HCT116 (cell line): ENCODE measurements around the gene NEMP2.

ENCODE experiments used
- ATF3 ChIP-seq: IDR thresholded peaks from 2 replicates; pipeline ENCODE4 v1.6.1; 2012
- CEBPB ChIP-seq: IDR thresholded peaks from 2 replicates; pipeline ENCODE4 v1.6.1; 2012; ENCODE audit warnings: low read depth
- CTCF ChIP-seq, 3 experiments: fragments of 200-600 bp in 1 of 3; sonication (generic) in 1 of 3; IDR thresholded peaks in 2 of 3; conservative IDR thresholded peaks in 1 of 3; 2 replicates each; pipeline ENCODE4 v1.5.1; 2012 to 2017; ENCODE audit warnings: low read depth in 2 of 3, low read length in 2 of 3, antibody characterized with exemption in 1 of 3, borderline replicate concordance in 1 of 3, control low read depth in 1 of 3, mild to moderate bottlenecking in 1 of 3, mixed read lengths in 1 of 3, mixed run types in 1 of 3, moderate library complexity in 1 of 3; ENCODE audit not compliant: insufficient read depth in 1 of 3
- EGR1 ChIP-seq: IDR thresholded peaks from 2 replicates; pipeline ENCODE4 v1.6.1; 2012; ENCODE audit warnings: low read depth
- EZH2 ChIP-seq: fragments of 200-600 bp; sonication (generic); IDR thresholded peaks from 2 replicates; pipeline ENCODE4 v1.6.1; 2017; ENCODE audit warnings: antibody characterized with exemption, mixed run types
- JUND ChIP-seq: IDR thresholded peaks from 2 replicates; pipeline ENCODE4 v1.6.1; 2012
- POLR2A ChIP-seq: IDR thresholded peaks from 2 replicates; pipeline ENCODE4 v1.7.0; 2011; ENCODE audit warnings: borderline replicate concordance; ENCODE audit not compliant: insufficient read depth, insufficient read length; ENCODE audit errors: extremely low read depth
- POLR2AphosphoS5 ChIP-seq: IDR thresholded peaks from 2 replicates; pipeline ENCODE4 v1.6.1; 2011; ENCODE audit warnings: mild to moderate bottlenecking, low read depth, low read length, moderate library complexity
- RAD21 ChIP-seq: IDR thresholded peaks from 2 replicates; pipeline ENCODE4 v1.6.1; 2012; ENCODE audit warnings: low read depth, mild to moderate bottlenecking
- SP1 ChIP-seq: IDR thresholded peaks from 2 replicates; pipeline ENCODE4 v1.6.1; 2012; ENCODE audit warnings: low read depth
- ZNF274 ChIP-seq: fragments of 200-500 bp; sonication (Bioruptor generic); IDR thresholded peaks from 2 replicates; pipeline ENCODE4 v1.6.1; 2014; ENCODE audit warnings: mild to moderate bottlenecking, low read depth, low read length, inconsistent platforms
- TF ChIP-seq, protein P1 (sequence below): IDR thresholded peaks from 2 replicates; pipeline ENCODE4 v1.6.1; 2011; ENCODE audit warnings: mild to moderate bottlenecking, low read length, moderate library complexity; ENCODE audit not compliant: insufficient replicate concordance; ENCODE audit errors: extremely low read depth
- TF ChIP-seq, protein P2 (sequence below): IDR thresholded peaks from 2 replicates; pipeline ENCODE4 v1.6.1; 2012; ENCODE audit warnings: low read depth

DNA sequence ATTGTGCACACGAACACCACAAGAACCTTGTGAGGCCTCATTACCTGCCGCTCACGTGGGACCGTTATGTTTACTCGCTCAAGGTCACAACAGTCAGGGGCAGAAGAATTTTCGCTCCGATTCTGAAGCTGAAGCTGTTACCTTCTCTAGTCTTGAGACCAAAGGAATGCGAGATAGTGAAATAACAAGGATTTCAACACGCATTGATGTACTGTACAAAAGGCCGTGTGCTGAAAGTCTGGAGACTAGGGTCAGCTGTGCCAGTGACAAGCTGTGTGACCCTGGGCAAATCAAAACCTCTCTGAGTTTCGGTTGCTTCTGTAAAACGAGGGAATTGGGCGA is 583 bp downstream of the NEMP2 start:
- TF ChIP-seq CTCF (IDR thresholded peaks at IDR 0.05 in 2 of 3, conservative IDR thresholded peaks at IDR 0.05 in 1 of 3; ENCODE audit: borderline replicate concordance in 1 of 3, insufficient read depth in 1 of 3, low read depth in 2 of 3, low read length in 2 of 3) (no peak), EZH2 (no peak), EGR1 (no peak), ATF3 (no peak), SP1 (no peak), POLR2A (no peak), RAD21 (no peak), JUND (no peak), CEBPB (no peak), POLR2AphosphoS5 (no peak), ZNF274 (no peak)
- TF ChIP-seq, protein P1, sequence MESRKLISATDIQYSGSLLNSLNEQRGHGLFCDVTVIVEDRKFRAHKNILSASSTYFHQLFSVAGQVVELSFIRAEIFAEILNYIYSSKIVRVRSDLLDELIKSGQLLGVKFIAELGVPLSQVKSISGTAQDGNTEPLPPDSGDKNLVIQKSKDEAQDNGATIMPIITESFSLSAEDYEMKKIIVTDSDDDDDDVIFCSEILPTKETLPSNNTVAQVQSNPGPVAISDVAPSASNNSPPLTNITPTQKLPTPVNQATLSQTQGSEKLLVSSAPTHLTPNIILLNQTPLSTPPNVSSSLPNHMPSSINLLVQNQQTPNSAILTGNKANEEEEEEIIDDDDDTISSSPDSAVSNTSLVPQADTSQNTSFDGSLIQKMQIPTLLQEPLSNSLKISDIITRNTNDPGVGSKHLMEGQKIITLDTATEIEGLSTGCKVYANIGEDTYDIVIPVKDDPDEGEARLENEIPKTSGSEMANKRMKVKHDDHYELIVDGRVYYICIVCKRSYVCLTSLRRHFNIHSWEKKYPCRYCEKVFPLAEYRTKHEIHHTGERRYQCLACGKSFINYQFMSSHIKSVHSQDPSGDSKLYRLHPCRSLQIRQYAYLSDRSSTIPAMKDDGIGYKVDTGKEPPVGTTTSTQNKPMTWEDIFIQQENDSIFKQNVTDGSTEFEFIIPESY, result no peak
- TF ChIP-seq, protein P2, sequence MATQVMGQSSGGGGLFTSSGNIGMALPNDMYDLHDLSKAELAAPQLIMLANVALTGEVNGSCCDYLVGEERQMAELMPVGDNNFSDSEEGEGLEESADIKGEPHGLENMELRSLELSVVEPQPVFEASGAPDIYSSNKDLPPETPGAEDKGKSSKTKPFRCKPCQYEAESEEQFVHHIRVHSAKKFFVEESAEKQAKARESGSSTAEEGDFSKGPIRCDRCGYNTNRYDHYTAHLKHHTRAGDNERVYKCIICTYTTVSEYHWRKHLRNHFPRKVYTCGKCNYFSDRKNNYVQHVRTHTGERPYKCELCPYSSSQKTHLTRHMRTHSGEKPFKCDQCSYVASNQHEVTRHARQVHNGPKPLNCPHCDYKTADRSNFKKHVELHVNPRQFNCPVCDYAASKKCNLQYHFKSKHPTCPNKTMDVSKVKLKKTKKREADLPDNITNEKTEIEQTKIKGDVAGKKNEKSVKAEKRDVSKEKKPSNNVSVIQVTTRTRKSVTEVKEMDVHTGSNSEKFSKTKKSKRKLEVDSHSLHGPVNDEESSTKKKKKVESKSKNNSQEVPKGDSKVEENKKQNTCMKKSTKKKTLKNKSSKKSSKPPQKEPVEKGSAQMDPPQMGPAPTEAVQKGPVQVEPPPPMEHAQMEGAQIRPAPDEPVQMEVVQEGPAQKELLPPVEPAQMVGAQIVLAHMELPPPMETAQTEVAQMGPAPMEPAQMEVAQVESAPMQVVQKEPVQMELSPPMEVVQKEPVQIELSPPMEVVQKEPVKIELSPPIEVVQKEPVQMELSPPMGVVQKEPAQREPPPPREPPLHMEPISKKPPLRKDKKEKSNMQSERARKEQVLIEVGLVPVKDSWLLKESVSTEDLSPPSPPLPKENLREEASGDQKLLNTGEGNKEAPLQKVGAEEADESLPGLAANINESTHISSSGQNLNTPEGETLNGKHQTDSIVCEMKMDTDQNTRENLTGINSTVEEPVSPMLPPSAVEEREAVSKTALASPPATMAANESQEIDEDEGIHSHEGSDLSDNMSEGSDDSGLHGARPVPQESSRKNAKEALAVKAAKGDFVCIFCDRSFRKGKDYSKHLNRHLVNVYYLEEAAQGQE, result no peak
